Liver (tissue), 9 donors: ENCODE results near the gene ROBO3. TPM values are rescaled to one million over a fixed set of nuclear protein-coding genes. Genes with fewer than 3 reads are reported as not detected.

Experiments used
- DNase-seq: peaks from one replicate; pipeline ENCODE4 v3.0.0-alpha.2; 2017; ENCODE audit warnings: low spot score
- H3K27ac ChIP-seq, 2 donors: one replicate each; pipeline ENCODE4 v1.7.0; 2013; ENCODE audit warnings: inconsistent platforms in 2 of 2, low read length in 2 of 2, control low read depth in 1 of 2, low read depth in 1 of 2, mild to moderate bottlenecking in 1 of 2
- H3K27me3 ChIP-seq, 4 donors: one replicate each; pipeline versions ENCODE4 v1.6.1 to v1.7.0; 2013; ENCODE audit warnings: low read length in 3 of 4, inconsistent platforms in 1 of 4, mild to moderate bottlenecking in 1 of 4, moderate library complexity in 1 of 4; ENCODE audit not compliant: control insufficient read depth in 4 of 4, insufficient read depth in 4 of 4
- H3K36me3 ChIP-seq, 4 donors: one replicate each; pipeline versions ENCODE4 v1.6.1 to v1.7.0; 2013; ENCODE audit warnings: low read length in 3 of 4, mild to moderate bottlenecking in 3 of 4, low read depth in 1 of 4, moderate library complexity in 1 of 4; ENCODE audit not compliant: control insufficient read depth in 4 of 4, insufficient read depth in 3 of 4
- H3K4me1 ChIP-seq, 4 donors: one replicate each; pipeline versions ENCODE4 v1.6.1 to v1.7.0; 2013; ENCODE audit warnings: low read length in 3 of 4, mild to moderate bottlenecking in 3 of 4, moderate library complexity in 1 of 4; ENCODE audit not compliant: control insufficient read depth in 4 of 4, insufficient read depth in 4 of 4
- H3K4me3 ChIP-seq, 3 donors: one replicate each; pipeline versions ENCODE4 v1.6.1 to v1.7.0; 2013; ENCODE audit warnings: low read length in 3 of 3, control low read depth in 1 of 3, low read depth in 1 of 3, mild to moderate bottlenecking in 1 of 3
- H3K9ac ChIP-seq, 2 donors: one replicate each; pipeline ENCODE4 v1.7.0; 2013; ENCODE audit warnings: low read length in 2 of 2, mild to moderate bottlenecking in 2 of 2, moderate library complexity in 2 of 2, control low read depth in 1 of 2, low read depth in 1 of 2
- H3K9me3 ChIP-seq, 4 donors: one replicate each; pipeline versions ENCODE4 v1.6.1 to v1.7.0; 2013; ENCODE audit warnings: low read length in 3 of 4; ENCODE audit not compliant: control insufficient read depth in 4 of 4
- EGR1 ChIP-seq, 2 donors: IDR thresholded peaks; 2 replicates each; pipeline ENCODE4 v1.6.1; 2016 to 2018; ENCODE audit warnings: antibody characterized with exemption in 2 of 2, low read depth in 2 of 2
- FOXA1 ChIP-seq: IDR thresholded peaks from 2 replicates; pipeline ENCODE4 v1.6.1; 2016; ENCODE audit warnings: antibody characterized with exemption
- FOXA2 ChIP-seq: IDR thresholded peaks from 2 replicates; pipeline ENCODE4 v1.6.1; 2016; ENCODE audit warnings: antibody characterized with exemption
- GABPA ChIP-seq, 2 donors: IDR thresholded peaks in 1 of 2; conservative IDR thresholded peaks in 1 of 2; 2 replicates each; pipeline ENCODE4 v1.6.1; 2016; ENCODE audit warnings: antibody characterized with exemption in 2 of 2, mild to moderate bottlenecking in 1 of 2, moderate library complexity in 1 of 2
- HNF4A ChIP-seq, 2 donors: conservative IDR thresholded peaks; 2 replicates each; pipeline ENCODE4 v1.6.1; 2016; ENCODE audit warnings: antibody characterized with exemption in 2 of 2, mild to moderate bottlenecking in 2 of 2
- HNF4G ChIP-seq: IDR thresholded peaks from 2 replicates; pipeline ENCODE4 v1.6.1; 2016; ENCODE audit warnings: antibody characterized with exemption
- NR2F2 ChIP-seq: IDR thresholded peaks from 2 replicates; pipeline ENCODE4 v1.6.1; 2016; ENCODE audit warnings: antibody characterized with exemption
- RAD21 ChIP-seq, 2 donors: IDR thresholded peaks; 2 replicates each; pipeline ENCODE4 v1.6.1; 2016; ENCODE audit warnings: antibody characterized with exemption in 2 of 2, mild to moderate bottlenecking in 2 of 2
- RXRA ChIP-seq, 2 donors: IDR thresholded peaks; 2 replicates each; pipeline ENCODE4 v1.6.1; 2017 to 2018; ENCODE audit warnings: antibody characterized with exemption in 2 of 2, mild to moderate bottlenecking in 1 of 2
- SP1 ChIP-seq: IDR thresholded peaks from 2 replicates; pipeline ENCODE4 v1.6.1; 2018; ENCODE audit warnings: antibody characterized with exemption, mild to moderate bottlenecking
- TAF1 ChIP-seq: conservative IDR thresholded peaks from 2 replicates; pipeline ENCODE4 v1.6.1; 2016; ENCODE audit warnings: antibody characterized with exemption, mild to moderate bottlenecking
- YY1 ChIP-seq: IDR thresholded peaks from 2 replicates; pipeline ENCODE4 v1.6.1; 2016; ENCODE audit warnings: antibody characterized with exemption, mild to moderate bottlenecking
- WGBS: extraction: QIAGEN DNeasy Blood & Tissue Kit; methylation state at CpG from one replicate; pipeline ENCODE4 v1.1.7; 2013; 5-methylcytosine and 5-hydroxymethylcytosine counted together
- polyA plus RNA-seq, 2 donors: library from polyadenylated mRNA; stranded (reverse) in 1 of 2; unstranded in 1 of 2; fragments of 200-250 nt in 1 of 2; fragments of >200 nt in 1 of 2; fragmentation: Nextera tagmentation in 1 of 2; extraction: Ambion mirVana in 1 of 2; gene quantifications; one replicate each; pipeline versions ENCODE4 v1.2.1 to v1.2.3, GENCODE V29; 2013 to 2015
- total RNA-seq, 2 donors: library from RNA; depleted of rRNA; stranded (reverse); fragments of >200 nt; gene quantifications; one replicate each; pipeline ENCODE4 v1.2.3, GENCODE V29; 2014
- TF ChIP-seq, protein P1 (sequence below): IDR thresholded peaks from 2 replicates; pipeline ENCODE4 v1.6.1; 2016; ENCODE audit warnings: antibody characterized with exemption, mild to moderate bottlenecking
- TF ChIP-seq, protein P2 (sequence below): fragments of 150-350 bp; IDR thresholded peaks from 2 replicates; pipeline ENCODE4 v1.5.1; 2017; ENCODE audit warnings: improper control_type of control experiment, low read depth, low read length; ENCODE audit not compliant: missing input control
- TF ChIP-seq, protein P3 (sequence below): IDR thresholded peaks from 2 replicates; pipeline ENCODE4 v1.6.1; 2016; ENCODE audit warnings: antibody characterized with exemption
- TF ChIP-seq, protein P4 (sequence below): IDR thresholded peaks from 2 replicates; pipeline ENCODE4 v1.6.1; 2016; ENCODE audit warnings: antibody characterized with exemption
- TF ChIP-seq, protein P5 (sequence below): IDR thresholded peaks from 2 replicates; pipeline ENCODE4 v1.6.1; 2016; ENCODE audit warnings: antibody characterized with exemption
- donor health status: healthy.
- donor health status: healthy.
- donor health status: healthy.
- donor health status: healthy.
- donor health status: healthy.

ROBO3 gene
- total and polyA plus RNA-seq, 4 donors = 1.1 to 2.2 (median 1.4) TPM

DNA sequence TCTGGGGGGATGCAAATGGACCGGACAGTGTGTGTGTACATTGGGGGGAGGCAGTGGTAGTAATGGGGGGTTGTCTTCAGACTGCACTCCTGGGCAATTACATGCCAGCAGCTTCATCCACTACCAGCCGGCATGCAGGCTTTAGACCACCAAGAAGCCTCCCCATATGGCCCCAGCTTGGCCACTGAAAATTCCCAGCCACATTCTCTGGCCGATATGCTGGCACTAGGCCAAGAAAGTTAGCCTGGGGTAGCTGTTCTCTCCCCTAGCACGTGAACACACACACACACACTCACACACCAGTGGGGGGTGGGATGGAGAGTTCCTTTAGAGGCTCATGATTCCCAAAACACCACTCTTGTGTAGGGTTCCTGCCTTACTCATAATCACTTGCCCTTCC, 3.6 kb upstream of the ROBO3 start:
- no peaks in the 10 kb centered on the region for H3K9me3 ChIP-seq
- H3K36me3 ChIP-seq = no peaks in the 10 kb centered on the region
- WGBS = 38% methylated on average over 4 of the region's 4 CpGs
- peaks cover 2 to 24% (median 22%) of the 10 kb centered on the region in 4 donors for H3K4me1 ChIP-seq
- TF ChIP-seq, protein P1, sequence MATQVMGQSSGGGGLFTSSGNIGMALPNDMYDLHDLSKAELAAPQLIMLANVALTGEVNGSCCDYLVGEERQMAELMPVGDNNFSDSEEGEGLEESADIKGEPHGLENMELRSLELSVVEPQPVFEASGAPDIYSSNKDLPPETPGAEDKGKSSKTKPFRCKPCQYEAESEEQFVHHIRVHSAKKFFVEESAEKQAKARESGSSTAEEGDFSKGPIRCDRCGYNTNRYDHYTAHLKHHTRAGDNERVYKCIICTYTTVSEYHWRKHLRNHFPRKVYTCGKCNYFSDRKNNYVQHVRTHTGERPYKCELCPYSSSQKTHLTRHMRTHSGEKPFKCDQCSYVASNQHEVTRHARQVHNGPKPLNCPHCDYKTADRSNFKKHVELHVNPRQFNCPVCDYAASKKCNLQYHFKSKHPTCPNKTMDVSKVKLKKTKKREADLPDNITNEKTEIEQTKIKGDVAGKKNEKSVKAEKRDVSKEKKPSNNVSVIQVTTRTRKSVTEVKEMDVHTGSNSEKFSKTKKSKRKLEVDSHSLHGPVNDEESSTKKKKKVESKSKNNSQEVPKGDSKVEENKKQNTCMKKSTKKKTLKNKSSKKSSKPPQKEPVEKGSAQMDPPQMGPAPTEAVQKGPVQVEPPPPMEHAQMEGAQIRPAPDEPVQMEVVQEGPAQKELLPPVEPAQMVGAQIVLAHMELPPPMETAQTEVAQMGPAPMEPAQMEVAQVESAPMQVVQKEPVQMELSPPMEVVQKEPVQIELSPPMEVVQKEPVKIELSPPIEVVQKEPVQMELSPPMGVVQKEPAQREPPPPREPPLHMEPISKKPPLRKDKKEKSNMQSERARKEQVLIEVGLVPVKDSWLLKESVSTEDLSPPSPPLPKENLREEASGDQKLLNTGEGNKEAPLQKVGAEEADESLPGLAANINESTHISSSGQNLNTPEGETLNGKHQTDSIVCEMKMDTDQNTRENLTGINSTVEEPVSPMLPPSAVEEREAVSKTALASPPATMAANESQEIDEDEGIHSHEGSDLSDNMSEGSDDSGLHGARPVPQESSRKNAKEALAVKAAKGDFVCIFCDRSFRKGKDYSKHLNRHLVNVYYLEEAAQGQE = no peak
- TF ChIP-seq SP1 (no peak), YY1 (no peak), EGR1 (IDR thresholded peaks at IDR 0.05; ENCODE audit: low read depth in 2 of 2) (no peak), FOXA1 (no peak), RXRA (IDR thresholded peaks at IDR 0.05) (no peak), HNF4A (conservative IDR thresholded peaks at IDR 0.05) (no peak), FOXA2 (no peak), TAF1 (no peak), HNF4G (no peak), GABPA (IDR thresholded peaks at IDR 0.05 in 1 of 2, conservative IDR thresholded peaks at IDR 0.05 in 1 of 2) (no peak), RAD21 (IDR thresholded peaks at IDR 0.05) (no peak), NR2F2 (no peak)
- TF ChIP-seq, protein P2, sequence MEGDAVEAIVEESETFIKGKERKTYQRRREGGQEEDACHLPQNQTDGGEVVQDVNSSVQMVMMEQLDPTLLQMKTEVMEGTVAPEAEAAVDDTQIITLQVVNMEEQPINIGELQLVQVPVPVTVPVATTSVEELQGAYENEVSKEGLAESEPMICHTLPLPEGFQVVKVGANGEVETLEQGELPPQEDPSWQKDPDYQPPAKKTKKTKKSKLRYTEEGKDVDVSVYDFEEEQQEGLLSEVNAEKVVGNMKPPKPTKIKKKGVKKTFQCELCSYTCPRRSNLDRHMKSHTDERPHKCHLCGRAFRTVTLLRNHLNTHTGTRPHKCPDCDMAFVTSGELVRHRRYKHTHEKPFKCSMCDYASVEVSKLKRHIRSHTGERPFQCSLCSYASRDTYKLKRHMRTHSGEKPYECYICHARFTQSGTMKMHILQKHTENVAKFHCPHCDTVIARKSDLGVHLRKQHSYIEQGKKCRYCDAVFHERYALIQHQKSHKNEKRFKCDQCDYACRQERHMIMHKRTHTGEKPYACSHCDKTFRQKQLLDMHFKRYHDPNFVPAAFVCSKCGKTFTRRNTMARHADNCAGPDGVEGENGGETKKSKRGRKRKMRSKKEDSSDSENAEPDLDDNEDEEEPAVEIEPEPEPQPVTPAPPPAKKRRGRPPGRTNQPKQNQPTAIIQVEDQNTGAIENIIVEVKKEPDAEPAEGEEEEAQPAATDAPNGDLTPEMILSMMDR = no peak
- TF ChIP-seq, protein P3, sequence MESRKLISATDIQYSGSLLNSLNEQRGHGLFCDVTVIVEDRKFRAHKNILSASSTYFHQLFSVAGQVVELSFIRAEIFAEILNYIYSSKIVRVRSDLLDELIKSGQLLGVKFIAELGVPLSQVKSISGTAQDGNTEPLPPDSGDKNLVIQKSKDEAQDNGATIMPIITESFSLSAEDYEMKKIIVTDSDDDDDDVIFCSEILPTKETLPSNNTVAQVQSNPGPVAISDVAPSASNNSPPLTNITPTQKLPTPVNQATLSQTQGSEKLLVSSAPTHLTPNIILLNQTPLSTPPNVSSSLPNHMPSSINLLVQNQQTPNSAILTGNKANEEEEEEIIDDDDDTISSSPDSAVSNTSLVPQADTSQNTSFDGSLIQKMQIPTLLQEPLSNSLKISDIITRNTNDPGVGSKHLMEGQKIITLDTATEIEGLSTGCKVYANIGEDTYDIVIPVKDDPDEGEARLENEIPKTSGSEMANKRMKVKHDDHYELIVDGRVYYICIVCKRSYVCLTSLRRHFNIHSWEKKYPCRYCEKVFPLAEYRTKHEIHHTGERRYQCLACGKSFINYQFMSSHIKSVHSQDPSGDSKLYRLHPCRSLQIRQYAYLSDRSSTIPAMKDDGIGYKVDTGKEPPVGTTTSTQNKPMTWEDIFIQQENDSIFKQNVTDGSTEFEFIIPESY = no peak
- TF ChIP-seq, protein P4, sequence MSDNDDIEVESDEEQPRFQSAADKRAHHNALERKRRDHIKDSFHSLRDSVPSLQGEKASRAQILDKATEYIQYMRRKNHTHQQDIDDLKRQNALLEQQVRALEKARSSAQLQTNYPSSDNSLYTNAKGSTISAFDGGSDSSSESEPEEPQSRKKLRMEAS = no peak
- TF ChIP-seq, protein P5, sequence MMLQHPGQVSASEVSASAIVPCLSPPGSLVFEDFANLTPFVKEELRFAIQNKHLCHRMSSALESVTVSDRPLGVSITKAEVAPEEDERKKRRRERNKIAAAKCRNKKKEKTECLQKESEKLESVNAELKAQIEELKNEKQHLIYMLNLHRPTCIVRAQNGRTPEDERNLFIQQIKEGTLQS = no peak
- DNase-seq = no peak
- H3K27me3 ChIP-seq = peaks cover 3 to 8% (median 6%) of the 10 kb centered on the region in 4 donors
- H3K27ac ChIP-seq = no peak overlapping the region
- no peak overlapping the region for H3K4me3 ChIP-seq
- no peak overlapping the region for H3K9ac ChIP-seq
